DOHH2 (cell line): ENCODE data around the gene FGGY.

ENCODE experiments used
- H3F3A ChIP-seq: fragments of 200-600 bp; sonication (generic), shearing (Covaris generic); 2 replicates; pipeline ENCODE4 v1.6.0; 2016; ENCODE audit warnings: antibody characterized with exemption, mild to moderate bottlenecking; ENCODE audit not compliant: control insufficient read depth, insufficient read depth
- H3K27ac ChIP-seq: fragments of 200-600 bp; sonication (generic); 2 replicates; pipeline ENCODE4 v1.5.1; 2014; ENCODE audit warnings: low read depth, mild to moderate bottlenecking, low read length, moderate library complexity
- H3K27me3 ChIP-seq: fragments of 200-600 bp; sonication (generic); 2 replicates; pipeline ENCODE4 v1.6.1; 2014; ENCODE audit warnings: mild to moderate bottlenecking, low read length, mixed read lengths; ENCODE audit not compliant: control insufficient read depth
- H3K36me3 ChIP-seq: fragments of 200-600 bp; sonication (generic); 2 replicates; pipeline ENCODE4 v1.6.1; 2014; ENCODE audit warnings: mild to moderate bottlenecking, low read length, moderate library complexity, mixed read lengths; ENCODE audit not compliant: control insufficient read depth
- H3K4me1 ChIP-seq: fragments of 200-600 bp; sonication (generic); 2 replicates; pipeline ENCODE4 v1.6.1; 2014; ENCODE audit warnings: mild to moderate bottlenecking, low read length, mixed read lengths; ENCODE audit not compliant: control insufficient read depth
- H3K4me2 ChIP-seq: fragments of 200-600 bp; sonication (generic); 2 replicates; pipeline ENCODE4 v1.6.0; 2014; ENCODE audit warnings: mild to moderate bottlenecking, low read length, moderate library complexity
- H3K4me3 ChIP-seq: fragments of 200-600 bp; sonication (generic); 2 replicates; pipeline ENCODE4 v1.5.1; 2014; ENCODE audit warnings: mild to moderate bottlenecking, low read length, mixed read lengths
- H3K79me2 ChIP-seq: fragments of 200-600 bp; sonication (generic); 2 replicates; pipeline ENCODE4 v1.6.1; 2014; ENCODE audit warnings: mild to moderate bottlenecking, low read length, mixed read lengths; ENCODE audit not compliant: control insufficient read depth
- H3K9me2 ChIP-seq: fragments of 200-600 bp; sonication (generic); replicated peaks from 2 replicates; pipeline ENCODE4 v1.6.1; 2014; ENCODE audit warnings: mild to moderate bottlenecking, low read length, mixed read lengths; ENCODE audit not compliant: control insufficient read depth
- H3K9me3 ChIP-seq: fragments of 200-600 bp; sonication (generic); 2 replicates; pipeline ENCODE4 v1.6.1; 2014; ENCODE audit warnings: antibody characterized with exemption, low read length, mixed read lengths; ENCODE audit not compliant: control insufficient read depth, insufficient read depth
- H4K20me1 ChIP-seq: fragments of 200-600 bp; sonication (generic); 2 replicates; pipeline ENCODE4 v1.6.0; 2014; ENCODE audit warnings: low read depth, mild to moderate bottlenecking, antibody characterized with exemption, low read length, moderate library complexity; ENCODE audit not compliant: control insufficient read depth, insufficient read depth
- EZH2phosphoT487 ChIP-seq: fragments of 200-600 bp; sonication (generic); IDR thresholded peaks from 2 replicates; pipeline ENCODE4 v1.6.1; 2017; ENCODE audit warnings: borderline replicate concordance, mild to moderate bottlenecking, antibody characterized with exemption, low read length, moderate library complexity, mixed read lengths
- TF ChIP-seq, protein P1 (sequence below): fragments of 200-600 bp; sonication (generic); IDR thresholded peaks from one replicate; pipeline ENCODE4 v1.5.1; 2014; ENCODE audit warnings: antibody characterized with exemption, mild to moderate bottlenecking, low read depth, low read length; ENCODE audit not compliant: poor library complexity, severe bottlenecking

Gene FGGY

DNA sequence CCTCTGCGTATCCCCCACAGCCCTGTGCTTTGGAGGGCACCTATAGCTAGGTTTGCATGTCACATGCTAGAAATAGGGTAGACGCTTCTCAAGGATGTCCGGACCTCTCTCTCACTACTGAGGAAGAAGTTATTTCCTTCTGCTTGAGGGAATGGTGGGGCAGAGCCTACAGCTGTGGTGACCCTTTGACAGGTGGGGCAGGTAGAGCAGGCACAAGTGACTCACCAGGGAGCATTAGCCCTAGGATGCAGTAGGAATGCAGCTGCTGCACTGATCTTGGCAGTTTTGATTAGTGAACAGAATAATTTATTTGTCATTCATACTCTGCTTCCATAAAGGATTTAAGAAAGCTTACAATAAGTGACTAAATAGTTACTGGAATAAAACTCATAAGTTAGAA is 388.2 kb downstream of the FGGY start:
- Histone ChIP-seq H3K36me3 (no peaks in the 10 kb centered on the region), H3K9me2 (no peaks in the 10 kb centered on the region), H3K4me2 (no peak overlapping the region)

DNA sequence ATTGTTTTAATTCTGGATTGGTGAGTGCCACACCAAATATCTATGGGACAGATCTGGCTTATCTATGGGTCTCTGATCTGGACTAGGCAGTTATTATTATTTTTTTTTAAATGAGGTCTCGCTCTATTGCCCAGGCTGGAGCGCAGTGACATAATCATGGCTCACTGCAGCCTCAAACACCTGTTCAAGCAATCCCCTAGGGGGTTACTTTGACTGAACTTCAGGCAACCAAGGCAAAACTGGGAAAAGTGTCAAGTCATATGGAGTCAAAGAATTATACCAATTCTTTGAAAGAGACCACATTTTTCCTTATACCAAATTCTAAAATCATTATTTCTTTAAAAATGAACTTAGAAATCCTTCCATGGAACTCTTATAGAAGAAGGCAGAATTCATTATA is 388.8 kb downstream of the FGGY start:
- Histone ChIP-seq H3K4me1 (no peaks in the 10 kb centered on the region), H3K79me2 (no peaks in the 10 kb centered on the region)

More for the DNA sequence above, 388.2 kb downstream of the FGGY start:
- Histone ChIP-seq H3K4me1 (no peaks in the 10 kb centered on the region), H3K9me3 (no peaks in the 10 kb centered on the region), H3K79me2 (no peaks in the 10 kb centered on the region), H3K27me3 (no peaks in the 10 kb centered on the region), H3K27ac (no peak overlapping the region), H3F3A (no peaks in the 10 kb centered on the region), H4K20me1 (no peaks in the 10 kb centered on the region), H3K4me3 (no peak overlapping the region)
- TF ChIP-seq, protein P1, sequence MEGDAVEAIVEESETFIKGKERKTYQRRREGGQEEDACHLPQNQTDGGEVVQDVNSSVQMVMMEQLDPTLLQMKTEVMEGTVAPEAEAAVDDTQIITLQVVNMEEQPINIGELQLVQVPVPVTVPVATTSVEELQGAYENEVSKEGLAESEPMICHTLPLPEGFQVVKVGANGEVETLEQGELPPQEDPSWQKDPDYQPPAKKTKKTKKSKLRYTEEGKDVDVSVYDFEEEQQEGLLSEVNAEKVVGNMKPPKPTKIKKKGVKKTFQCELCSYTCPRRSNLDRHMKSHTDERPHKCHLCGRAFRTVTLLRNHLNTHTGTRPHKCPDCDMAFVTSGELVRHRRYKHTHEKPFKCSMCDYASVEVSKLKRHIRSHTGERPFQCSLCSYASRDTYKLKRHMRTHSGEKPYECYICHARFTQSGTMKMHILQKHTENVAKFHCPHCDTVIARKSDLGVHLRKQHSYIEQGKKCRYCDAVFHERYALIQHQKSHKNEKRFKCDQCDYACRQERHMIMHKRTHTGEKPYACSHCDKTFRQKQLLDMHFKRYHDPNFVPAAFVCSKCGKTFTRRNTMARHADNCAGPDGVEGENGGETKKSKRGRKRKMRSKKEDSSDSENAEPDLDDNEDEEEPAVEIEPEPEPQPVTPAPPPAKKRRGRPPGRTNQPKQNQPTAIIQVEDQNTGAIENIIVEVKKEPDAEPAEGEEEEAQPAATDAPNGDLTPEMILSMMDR, result no peak
- TF ChIP-seq EZH2phosphoT487, result no peak

DNA sequence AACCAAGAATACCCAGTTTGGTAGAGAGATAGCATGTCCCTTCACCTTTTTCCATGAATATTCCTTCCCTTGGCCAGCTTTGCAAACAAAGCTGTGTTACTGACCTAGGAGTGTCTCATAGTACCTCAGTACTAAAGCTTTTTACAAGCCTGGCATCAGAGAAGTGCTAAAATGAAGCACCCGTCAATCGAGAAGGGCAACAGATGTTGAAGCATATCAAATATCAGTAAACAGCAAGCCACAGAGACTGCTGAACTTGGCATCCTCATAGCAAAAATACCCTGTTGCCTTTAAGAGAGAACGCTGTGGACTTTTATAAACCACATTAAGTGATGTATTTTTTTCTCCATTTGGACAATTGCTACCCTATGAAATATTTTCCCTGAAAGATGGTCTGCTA is 389.3 kb downstream of the FGGY start:
- Histone ChIP-seq H3K27me3 (no peaks in the 10 kb centered on the region), H3K9me2 (no peaks in the 10 kb centered on the region), H4K20me1 (no peaks in the 10 kb centered on the region), H3K27ac (no peak overlapping the region), H3K4me1 (no peaks in the 10 kb centered on the region), H3F3A (no peaks in the 10 kb centered on the region), H3K9me3 (no peaks in the 10 kb centered on the region), H3K79me2 (no peaks in the 10 kb centered on the region), H3K4me3 (no peak overlapping the region), H3K4me2 (no peak overlapping the region), H3K36me3 (no peaks in the 10 kb centered on the region)
- TF ChIP-seq EZH2phosphoT487, result no peak
- TF ChIP-seq, protein P1, result no peak

More for the DNA sequence above, 388.8 kb downstream of the FGGY start:
- no peak overlapping the region for H3K27ac ChIP-seq
- H3K36me3 ChIP-seq, result no peaks in the 10 kb centered on the region
- H3K4me3 ChIP-seq, result no peak overlapping the region
- no peaks in the 10 kb centered on the region for H4K20me1 ChIP-seq
- no peaks in the 10 kb centered on the region for H3K27me3 ChIP-seq
- H3K4me2 ChIP-seq, result no peak overlapping the region
- H3K9me3 ChIP-seq, result no peaks in the 10 kb centered on the region
- no peaks in the 10 kb centered on the region for H3K9me2 ChIP-seq
- no peaks in the 10 kb centered on the region for H3F3A ChIP-seq
- TF ChIP-seq, protein P1, result no peak
- TF ChIP-seq EZH2phosphoT487, result no peak

DNA sequence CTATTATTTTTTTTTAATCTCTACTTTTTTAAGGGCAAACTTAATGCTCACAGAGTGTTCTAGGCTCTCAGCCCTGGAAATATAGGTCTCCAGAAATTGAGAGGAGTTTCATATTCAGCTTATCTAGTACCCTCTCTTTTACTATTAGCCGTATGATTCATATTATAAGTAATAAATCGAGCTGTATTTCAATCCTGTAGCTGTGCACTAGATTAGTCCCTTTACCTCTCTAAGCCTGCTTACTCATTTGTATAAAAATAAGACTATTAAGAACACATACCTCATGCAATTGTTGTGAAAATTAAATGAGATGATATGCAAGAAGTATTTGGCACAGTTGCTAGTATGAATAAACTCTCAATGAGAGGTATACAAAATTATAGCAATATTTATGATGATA is 389.7 kb downstream of the FGGY start:
- Histone ChIP-seq H3K4me2 (no peak overlapping the region), H3K27ac (no peak overlapping the region), H3K4me1 (no peaks in the 10 kb centered on the region), H3K36me3 (no peaks in the 10 kb centered on the region), H3K9me2 (no peaks in the 10 kb centered on the region), H3K27me3 (no peaks in the 10 kb centered on the region), H4K20me1 (no peaks in the 10 kb centered on the region), H3F3A (no peaks in the 10 kb centered on the region), H3K9me3 (no peaks in the 10 kb centered on the region), H3K79me2 (no peaks in the 10 kb centered on the region), H3K4me3 (no peak overlapping the region)
- no peak for TF ChIP-seq EZH2phosphoT487
- TF ChIP-seq, protein P1, result no peak
